GM19372 (cell line): ENCODE data around the gene ASF1A.
"Not testable (repeated sequence)": the region's sequence is repeated elsewhere in the genome, so short reads cannot be mapped to it uniquely, and the experiment has no call there.

Experiments
- ATAC-seq: cut with Tn5 transposase; IDR thresholded peaks from one replicate; pipeline ENCODE4 v1.9.1; 2021; ENCODE audit warnings: mild to moderate bottlenecking, low read depth, moderate library complexity; ENCODE audit not compliant: unreplicated experiment

ASF1A gene

DNA sequence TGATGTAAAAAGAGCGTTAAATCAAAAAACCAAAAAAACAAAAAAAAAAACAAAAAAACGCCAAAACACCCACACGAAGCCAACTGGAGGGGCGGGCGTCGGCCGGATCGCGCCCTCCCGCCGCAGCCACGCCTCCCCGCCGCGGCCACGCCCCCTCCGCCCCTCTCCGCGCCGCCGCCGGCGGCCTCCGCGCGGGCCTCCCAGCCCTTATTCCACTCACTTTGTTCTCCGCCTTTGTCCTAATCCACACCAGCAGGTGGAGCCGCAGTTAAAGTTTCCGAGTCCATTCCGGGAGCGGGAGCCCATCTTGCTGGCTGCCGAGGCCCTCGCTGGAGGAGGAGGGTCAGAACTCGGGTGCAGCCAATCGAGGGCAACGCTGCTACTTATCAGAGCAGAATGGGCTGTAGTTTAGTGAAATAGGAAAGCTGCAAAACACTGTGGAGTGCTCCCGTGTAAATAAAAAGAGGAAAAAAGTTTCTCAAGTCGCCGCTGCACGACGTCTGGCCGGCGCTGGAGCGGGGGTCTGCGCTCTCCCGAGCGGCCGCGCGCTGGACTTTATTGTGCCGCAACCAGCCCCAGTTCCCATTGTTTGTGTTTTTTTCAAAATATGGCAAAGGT lies at the start of gene ASF1A:
ASF1A (plus strand) TSS at position 346 of the 618 bp plus-strand sequence; CDS start at position 608, 262 bp downstream.
- ATAC-seq, result peak; percentile 59

DNA sequence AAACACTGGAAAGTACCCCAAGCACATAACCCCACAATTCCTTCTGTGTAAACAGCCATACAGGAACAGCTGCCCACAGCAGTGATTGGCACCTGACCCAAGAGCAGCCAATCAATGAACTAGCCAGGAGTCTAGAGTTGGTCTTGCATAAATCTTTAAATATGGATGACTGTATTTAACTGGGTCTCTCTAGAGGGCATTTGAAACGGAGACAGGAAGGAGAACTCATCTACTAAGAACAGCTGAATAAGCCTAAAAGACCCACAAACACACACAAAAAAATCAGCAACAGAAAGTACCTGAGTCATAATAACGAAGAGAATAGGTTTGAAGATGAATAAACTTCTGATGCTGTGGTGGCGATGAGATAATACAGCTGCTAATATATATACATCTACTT lies 49.0 kb upstream of the ASF1A start:
- ATAC-seq, result no peak

DNA sequence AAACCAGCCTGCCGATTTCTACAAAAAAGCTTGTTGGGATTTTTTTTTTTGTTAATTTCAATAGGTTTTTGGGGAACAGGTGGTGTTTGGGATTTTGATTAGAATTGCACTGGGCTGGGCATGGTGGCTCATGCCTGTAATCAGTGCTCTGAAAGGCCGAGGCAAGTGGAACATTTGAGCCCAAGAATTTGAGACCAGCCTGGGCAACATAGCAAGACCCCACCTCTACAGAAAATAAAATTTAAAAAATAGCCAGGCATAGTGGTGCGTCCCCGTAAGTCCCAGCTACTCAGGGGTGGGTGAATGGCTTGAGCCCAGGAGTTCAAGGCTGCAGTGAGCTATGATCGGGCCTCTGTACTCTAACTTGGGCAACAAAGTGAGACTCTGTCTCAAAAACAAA lies 40.5 kb upstream of the ASF1A start:
- ATAC-seq, result no peak

DNA sequence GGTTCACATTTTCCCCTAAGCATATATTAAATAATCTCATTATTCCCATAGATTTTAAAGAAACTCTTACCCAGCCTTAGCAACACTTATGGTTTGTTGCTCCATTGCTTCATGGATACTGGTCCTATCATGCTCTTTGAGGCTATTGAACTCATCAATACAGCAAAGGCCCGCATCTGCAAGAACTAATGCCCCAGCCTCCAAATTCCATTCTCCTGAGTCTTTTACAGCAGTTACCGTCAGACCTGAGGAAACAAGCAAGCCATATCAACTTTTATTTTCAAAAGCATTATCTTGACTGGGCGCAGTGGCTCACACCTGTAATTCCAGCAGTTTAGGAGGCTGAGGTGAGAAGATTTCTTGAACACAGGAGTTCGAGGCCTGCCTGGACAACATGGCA lies 37.7 kb upstream of the ASF1A start:
- no peak for ATAC-seq

DNA sequence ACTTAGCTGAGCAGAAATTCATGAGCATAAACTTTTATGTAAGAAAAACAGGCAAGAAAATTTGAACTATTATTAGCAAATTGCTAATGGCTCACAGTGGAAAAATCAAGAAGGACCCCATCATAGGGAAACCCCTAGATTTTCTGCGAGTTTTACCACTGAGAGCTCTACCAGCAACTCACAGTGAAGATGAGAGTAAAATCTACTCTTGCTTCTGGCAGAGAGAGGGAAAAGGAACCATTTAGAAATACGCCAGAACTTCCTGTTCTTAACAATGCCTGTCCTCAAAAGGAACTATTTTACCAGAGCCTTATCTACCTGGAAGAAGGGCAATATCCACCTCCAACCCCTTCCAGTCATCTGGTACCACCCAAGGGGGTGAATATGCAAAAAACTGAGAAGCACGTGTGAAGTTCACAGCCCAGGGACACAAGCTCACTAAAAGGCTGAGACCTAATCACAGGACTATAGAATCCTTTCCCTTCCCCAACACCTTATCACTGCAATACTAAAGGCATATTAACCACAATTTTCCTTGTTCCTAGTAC lies 34.4 kb upstream of the ASF1A start:
- ATAC-seq, result peak; percentile 51

DNA sequence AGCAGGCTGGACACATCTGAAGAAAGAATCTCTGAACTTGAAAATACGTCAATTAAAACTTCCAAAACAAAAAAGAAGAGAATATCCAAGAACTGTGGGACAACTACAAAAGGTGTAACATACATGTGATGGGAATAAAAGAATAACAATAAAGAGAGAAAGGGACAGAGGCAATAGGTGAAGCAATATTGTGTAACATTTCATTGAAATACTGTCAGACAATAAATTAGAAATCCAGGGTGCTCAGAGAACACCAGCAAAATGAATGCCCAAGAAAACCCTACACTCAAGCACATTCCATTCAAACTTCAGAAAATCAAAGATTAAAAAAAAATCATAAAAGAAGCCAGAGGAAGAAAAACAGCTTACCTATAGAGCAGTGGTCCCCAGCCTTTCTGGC lies 33.6 kb upstream of the ASF1A start:
- no peak for ATAC-seq

DNA sequence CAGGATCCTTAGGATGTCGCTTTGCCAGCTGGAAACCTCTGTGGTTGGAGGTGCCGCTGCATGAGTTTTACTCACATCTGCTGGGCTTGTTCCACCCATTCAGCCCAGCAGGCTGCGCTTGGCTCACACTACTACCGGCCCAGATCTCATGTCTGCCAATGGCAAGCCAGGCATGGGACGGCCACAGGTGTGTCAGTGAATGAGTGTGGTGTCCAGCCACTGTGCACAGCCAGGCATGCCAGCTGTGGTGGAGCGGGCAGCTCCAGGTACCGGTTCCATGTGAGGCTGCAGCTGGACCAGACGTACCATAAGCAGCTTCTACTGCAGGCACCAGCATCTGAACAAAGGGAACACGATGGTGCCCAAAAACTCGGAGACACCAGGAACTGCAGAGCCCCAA lies 33.1 kb upstream of the ASF1A start:
- ATAC-seq, result no peak

DNA sequence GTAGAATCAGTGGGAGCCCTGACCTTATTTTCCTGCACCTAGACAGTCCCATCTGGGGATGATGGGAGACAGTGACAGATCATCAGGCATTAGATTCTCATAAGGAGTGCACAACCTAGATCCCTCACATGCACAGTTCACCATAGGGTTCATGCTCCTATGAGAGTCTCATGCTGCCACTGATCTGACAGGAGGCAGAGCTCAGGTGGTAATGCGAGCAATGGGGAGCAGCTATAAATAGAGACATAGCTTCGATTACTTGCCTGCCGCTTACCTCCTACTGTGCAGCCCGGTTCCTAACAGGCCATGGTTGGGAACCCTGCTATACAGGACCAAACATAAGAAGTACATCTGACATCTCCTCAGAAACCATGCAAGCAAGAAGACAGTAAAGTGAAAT lies 31.5 kb upstream of the ASF1A start:
- no peak for ATAC-seq

DNA sequence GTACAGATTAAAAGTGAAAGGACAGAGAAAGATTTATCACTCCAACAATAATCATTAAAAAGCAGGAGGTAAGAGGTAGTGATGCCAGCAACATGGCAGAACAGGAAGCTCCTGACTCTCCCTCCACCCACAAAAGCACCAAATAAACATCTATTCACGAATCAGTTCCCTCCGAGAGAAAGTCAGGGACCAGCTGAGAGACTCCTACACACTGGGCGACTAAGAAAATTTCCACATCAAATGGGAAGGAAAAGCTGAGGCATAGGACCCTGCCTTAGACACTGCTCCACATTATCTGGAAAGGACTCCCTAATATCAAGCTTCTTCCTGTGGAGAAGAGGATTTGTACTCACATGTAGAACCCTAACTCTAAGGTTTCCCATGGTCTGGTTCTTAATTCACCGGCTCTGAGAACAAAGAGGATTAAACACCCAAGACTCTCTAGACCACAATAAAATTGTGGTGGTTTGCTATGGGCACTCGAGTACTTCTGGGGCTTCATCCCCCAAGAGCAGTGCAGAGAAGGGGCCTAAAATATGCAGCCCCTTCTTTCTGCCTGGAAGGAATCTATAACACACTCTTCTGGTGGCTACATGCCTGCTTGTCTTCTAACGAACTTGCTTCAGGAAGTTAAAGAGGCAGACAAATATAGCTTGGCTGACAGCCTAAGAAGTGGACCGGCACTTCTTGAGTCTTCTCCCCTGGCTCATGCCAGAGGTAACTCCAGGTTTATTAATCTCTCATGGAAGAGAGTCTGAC lies 29.4 kb upstream of the ASF1A start:
- ATAC-seq, result no peak

DNA sequence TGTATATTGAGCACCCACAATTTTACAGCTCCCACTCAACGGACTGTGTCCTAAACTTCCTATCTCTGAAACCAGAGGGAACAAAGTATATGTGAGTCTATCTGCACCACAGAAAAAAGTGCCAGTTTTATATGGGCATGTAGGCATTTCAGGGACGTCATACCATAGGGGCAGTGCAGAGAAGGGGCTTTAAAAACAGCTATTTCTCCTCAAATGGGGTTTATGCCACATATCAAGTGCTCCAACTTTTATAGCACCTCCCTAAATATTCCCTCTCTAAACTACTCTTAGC lies 28.9 kb upstream of the ASF1A start:
- no peak for ATAC-seq

DNA sequence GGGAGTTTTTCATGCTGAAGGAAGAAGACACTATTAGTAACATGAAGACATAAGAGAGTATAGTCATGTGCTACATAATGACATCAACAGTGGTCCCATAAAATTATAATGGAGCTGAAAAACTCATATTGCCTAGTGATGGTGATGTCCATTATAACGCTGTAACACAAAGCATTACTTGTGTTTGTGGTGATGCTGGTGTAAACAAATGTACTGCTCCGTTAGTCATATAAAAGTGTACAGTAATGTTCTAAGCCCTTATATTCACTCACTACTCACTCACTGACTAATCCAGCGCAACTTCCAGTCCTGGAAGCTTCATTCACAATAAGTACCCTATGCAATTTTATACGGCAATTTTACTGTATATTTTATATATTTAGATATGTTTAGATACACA lies 26.8 kb upstream of the ASF1A start:
- ATAC-seq, result no peak

DNA sequence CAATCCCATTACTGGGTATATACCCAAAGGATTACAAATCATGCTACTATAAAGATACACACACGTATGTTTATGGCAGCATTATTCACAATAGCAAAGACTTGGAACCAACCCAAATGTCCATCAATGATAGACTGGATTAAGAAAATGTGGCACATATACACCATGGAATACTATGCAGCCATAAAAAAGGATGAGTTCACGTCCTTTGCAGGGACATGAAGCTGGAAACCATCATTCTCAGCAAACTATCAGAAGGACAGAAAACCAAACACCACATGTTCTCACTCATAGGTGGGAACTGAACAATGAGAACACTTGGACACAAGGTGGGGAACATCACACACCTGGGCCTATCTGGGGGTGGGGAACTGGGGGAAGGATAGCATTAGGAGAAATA lies 25.1 kb upstream of the ASF1A start:
- not testable (repeated sequence) for ATAC-seq

DNA sequence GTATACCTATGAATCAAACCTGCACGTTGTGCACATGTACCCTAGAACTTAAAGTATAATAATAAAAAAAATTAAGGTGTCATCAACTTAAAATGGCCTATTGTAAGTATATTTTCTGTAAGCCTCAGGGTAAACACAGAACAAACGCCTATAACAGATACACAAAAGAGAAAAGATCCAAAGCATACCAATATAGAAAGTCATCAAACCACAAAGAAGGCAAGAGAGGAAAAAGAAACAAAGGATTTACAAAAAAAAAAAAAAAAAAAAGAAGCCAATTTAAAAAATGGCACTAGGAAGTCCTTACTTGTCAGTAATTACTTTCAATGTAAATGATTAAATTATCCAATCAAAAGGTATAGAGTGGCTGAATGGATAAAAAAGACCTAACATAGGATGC lies 24.6 kb upstream of the ASF1A start:
- ATAC-seq, result no peak

DNA sequence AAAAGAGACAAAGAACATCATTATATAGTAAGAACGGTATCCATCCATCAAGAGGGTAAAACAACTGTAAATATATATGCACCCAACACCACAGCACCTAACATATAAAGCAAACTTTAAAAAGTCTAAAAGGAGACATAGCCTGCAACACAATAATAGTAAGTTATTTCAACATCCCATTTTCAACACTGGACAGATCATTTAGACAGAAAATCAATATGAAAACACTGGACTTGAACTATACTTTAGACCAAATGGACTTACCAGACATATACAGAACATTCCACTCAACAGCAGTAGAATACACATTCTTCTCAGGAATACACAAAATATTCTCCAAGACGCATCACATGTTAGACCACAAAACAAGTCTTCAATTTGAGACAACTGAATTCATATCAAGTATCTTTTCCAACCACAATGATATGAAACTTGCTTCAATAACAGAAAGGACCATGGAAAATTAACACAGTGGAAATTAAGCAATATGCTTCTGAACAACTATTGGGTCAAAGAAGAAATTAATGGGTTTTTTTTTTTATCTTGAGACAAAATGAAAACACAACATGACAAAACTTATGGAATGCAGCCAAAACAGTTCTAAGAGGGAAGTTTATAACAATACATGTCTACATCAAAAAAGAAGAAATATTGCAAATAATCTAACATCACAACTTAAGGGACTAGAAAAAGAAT lies 23.9 kb upstream of the ASF1A start:
- ATAC-seq, result no peak

DNA sequence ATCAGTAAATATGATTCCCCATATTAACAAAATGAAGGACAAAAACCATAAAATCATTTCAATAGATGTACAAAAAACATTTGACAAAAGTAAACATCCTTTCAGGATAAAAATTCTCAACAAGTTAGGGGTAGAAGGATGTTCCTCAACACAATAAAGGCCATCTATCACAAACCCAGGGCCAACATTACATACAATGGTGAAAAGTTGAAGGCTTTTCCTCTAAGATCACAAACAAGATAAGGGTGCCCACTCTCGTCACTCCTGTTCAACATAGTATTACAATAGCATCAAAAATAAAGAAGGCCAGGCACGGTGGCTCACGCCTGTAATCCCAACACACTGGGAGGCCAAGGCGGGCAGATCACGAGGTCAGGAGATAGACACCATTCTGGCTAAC lies 22.6 kb upstream of the ASF1A start:
- ATAC-seq, result no peak

DNA sequence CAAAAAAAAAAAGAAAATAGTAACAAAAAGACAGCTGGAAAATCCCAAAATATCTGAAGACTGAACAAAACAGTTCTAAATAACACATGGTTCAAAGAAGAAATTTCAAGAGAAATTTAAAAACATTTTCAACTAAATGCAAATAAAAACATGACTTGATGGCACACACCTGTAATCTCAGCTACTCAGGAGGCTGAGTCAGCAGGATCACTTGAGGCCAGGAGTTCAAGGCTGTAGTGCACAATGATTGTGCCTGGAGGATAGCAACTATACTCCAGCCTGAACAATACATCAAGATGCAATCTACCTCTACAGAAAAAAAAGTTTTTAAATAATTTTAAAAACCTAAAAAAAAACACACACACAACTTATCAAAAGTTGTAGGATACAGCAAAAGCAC lies 21.6 kb upstream of the ASF1A start:
- no peak for ATAC-seq

DNA sequence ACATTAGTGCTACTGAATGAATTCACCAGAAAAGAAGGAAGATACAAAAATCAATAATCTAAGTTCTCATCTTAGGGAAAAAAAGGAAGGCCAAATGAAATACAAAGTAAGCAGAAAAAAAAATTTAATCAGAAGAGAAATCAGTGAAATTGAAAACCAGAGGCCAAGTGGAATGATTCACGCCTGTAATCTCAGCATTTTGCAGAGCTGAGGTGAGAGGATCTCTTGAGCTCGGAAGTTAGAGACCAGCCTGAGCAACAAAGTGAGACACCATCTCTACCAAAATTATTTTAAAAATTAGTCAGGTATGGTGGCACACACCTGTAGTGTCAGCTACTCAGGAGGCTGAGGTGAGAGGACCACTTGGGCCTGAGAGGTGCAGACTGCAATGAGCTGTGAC lies 21.2 kb upstream of the ASF1A start:
- ATAC-seq, result no peak

DNA sequence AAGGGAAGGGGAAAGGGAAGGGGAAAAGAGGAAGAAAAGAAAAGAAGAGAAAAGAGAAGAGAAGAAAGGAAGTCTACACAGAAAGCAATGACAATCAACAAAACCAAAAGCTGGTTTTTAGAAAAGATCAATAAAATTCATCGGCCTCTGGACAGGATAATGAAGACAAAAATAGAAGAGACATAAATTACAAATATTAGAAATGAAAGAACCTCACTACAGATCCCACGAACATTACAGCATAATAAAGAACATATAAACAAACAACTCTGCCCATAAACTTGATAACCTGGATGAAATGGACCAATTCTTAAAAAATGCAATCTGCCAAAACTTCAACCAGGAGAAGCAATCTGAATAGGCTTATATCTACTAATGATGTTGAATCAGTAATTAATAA lies 20.7 kb upstream of the ASF1A start:
- ATAC-seq, result no peak

DNA sequence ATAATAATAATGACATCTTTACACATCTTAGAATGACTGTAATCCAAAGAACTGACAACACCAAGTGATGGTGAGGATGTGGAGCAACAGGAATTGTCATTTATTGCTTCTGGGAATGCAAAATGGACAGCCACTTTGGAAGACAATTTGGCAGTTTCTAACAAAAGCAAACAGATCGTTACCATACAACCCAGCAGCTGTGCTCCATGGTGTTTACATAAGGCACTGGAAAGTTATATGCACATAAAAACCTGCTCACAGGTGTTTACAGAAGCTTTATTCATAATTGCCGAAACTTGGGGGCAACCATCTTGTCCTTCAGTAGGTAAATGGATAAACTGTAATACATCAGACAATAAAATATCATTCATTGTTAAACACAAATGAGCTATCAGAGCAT lies 18.3 kb upstream of the ASF1A start:
- no peak for ATAC-seq

DNA sequence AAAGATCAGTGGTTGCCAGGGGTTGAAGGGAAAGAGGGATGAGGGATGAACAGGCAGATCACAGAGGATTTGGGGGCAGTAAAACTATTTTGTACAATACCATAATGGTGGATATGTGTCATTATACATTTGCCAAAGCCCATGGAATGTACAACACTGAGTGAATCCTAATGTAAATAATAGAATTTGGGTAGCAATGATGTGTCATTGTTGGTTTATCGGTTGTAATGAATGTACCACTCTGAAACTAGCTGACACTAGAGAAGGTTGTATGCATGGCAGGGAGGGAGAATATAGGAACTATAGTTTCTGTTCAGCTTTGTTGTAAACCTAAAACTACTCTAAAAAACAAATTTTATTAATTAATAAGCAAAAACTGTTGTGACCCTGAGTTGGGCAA lies 17.8 kb upstream of the ASF1A start:
- ATAC-seq, result no peak

DNA sequence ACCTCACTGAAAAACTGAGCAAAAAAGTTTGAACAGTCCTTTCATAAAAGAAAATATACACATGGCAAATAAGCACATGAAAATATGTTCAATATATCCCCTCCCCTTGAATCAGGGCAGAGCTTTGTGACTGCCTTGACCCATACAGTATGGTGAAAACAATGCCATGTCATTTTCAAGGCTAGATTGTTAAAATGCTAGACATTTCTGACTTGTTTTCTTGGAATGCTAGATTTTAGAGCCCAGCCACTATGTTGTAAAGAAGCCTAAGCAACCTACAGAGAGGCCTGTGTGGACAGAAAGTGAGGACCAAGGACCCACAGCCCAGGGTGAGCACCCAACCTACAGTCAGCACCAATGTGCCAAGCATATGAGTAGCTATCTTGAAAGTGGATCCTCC lies 17.1 kb upstream of the ASF1A start:
- ATAC-seq, result no peak

DNA sequence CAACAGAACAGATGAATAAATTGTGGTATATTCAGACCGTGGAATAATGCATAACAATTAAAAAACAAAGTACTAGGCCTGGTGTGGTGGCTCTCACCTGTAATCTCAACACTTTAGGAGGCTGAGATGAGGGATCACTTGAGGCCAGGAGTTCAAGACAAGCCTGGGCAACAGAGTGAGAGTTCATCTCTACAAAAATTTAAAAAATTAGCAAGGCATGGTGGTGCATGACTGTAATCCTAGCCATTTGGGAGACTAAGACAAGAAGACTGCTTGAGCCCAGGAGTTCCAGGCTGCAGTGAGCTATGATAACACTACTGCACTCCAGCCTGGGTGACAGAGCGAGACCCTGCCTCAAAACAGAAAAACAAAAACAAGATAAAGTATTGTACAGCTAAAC lies 16.1 kb upstream of the ASF1A start:
- ATAC-seq, result no peak
